Testis (tissue), 2 donors: Measurements from ENCODE around the gene SH3GL2.

Experiments
- CTCF ChIP-seq, 3 experiments: fragments of 450-650 bp in 2 of 3; fragments of 200-600 bp in 1 of 3; sonication (generic) in 1 of 3; IDR thresholded peaks; one replicate each; pipeline ENCODE4 v1.5.1; 2016 to 2019; ENCODE audit warnings: antibody characterized with exemption in 3 of 3, mild to moderate bottlenecking in 2 of 3, moderate library complexity in 1 of 3
- POLR2A ChIP-seq: fragments of 450-650 bp; IDR thresholded peaks from one replicate; pipeline ENCODE4 v1.6.1; 2017; ENCODE audit warnings: antibody characterized with exemption, mild to moderate bottlenecking, moderate library complexity

GRCh38 chr9:17588941-17589340 is 10.1 kb downstream of the SH3GL2 start:
- TF ChIP-seq CTCF (IDR thresholded peaks at IDR 0.05) (no peak), POLR2A (no peak)
